Neural progenitor cell (in vitro differentiated cells): Measurements from ENCODE around the gene SPDYE18. TPM values are rescaled to one million over a fixed set of nuclear protein-coding genes. Genes with fewer than 3 reads are reported as not detected.
"Not testable (repeated sequence)": the region's sequence is repeated elsewhere in the genome, so short reads cannot be mapped to it uniquely, and the experiment has no call there.

Source experiments
- DNase-seq: peaks from one replicate; pipeline ENCODE4 v3.0.0-alpha.2; 2016; ENCODE audit warnings: low spot score
- H2AFZ ChIP-seq: fragments of 200-600 bp; sonication (generic); replicated peaks from 2 replicates; pipeline ENCODE4 v1.6.1; 2016; ENCODE audit warnings: antibody characterized with exemption
- H3F3A ChIP-seq: fragments of 200-600 bp; sonication (generic); 2 replicates; pipeline ENCODE4 v1.6.1; 2016; ENCODE audit warnings: antibody characterized with exemption, low read depth
- H3K27ac ChIP-seq: fragments of 200-600 bp; sonication (generic); 2 replicates; pipeline ENCODE4 v1.5.1; 2016; ENCODE audit warnings: mild to moderate bottlenecking
- H3K27me3 ChIP-seq: fragments of 200-600 bp; sonication (generic); 2 replicates; pipeline ENCODE4 v1.6.1; 2016; ENCODE audit warnings: mild to moderate bottlenecking, moderate library complexity
- H3K36me3 ChIP-seq: fragments of 200-600 bp; sonication (generic); 2 replicates; pipeline ENCODE4 v1.5.1; 2016
- H3K4me1 ChIP-seq: fragments of 200-600 bp; sonication (generic); 2 replicates; pipeline ENCODE4 v1.6.1; 2016; ENCODE audit warnings: mixed run types
- H3K4me2 ChIP-seq: fragments of 200-600 bp; sonication (generic); 2 replicates; pipeline ENCODE4 v1.6.1; 2016
- H3K4me3 ChIP-seq: fragments of 200-600 bp; sonication (generic); 2 replicates; pipeline ENCODE4 v1.5.1; 2016
- H3K79me2 ChIP-seq: fragments of 200-600 bp; sonication (generic); 2 replicates; pipeline ENCODE4 v1.6.1; 2016; ENCODE audit warnings: low read depth
- H3K9ac ChIP-seq: fragments of 200-600 bp; sonication (generic); 2 replicates; pipeline ENCODE4 v1.6.1; 2016
- H3K9me3 ChIP-seq: fragments of 200-600 bp; sonication (generic); 2 replicates; pipeline ENCODE4 v1.5.1; 2016; ENCODE audit warnings: low read depth
- H4K20me1 ChIP-seq: fragments of 200-600 bp; sonication (generic); 2 replicates; pipeline ENCODE4 v1.6.1; 2016; ENCODE audit warnings: low read depth
- H3K27ac Mint-ChIP-seq: 3 replicates; pipeline ENCODE4 v1.8.0; 2021; ENCODE audit warnings: mixed read lengths
- H3K27me3 Mint-ChIP-seq: 2 replicates; pipeline ENCODE4 v1.8.0; 2022; ENCODE audit warnings: low read depth, mild to moderate bottlenecking, inconsistent platforms, moderate library complexity, mixed read lengths; ENCODE audit not compliant: insufficient read depth
- H3K36me3 Mint-ChIP-seq: 3 replicates; pipeline ENCODE4 v1.8.0; 2021; ENCODE audit warnings: mixed read lengths
- H3K4me1 Mint-ChIP-seq: 3 replicates; pipeline ENCODE4 v1.8.0; 2021; ENCODE audit warnings: mixed read lengths
- H3K4me3 Mint-ChIP-seq: 3 replicates; pipeline ENCODE4 v1.8.0; 2021; ENCODE audit warnings: mild to moderate bottlenecking, moderate library complexity, mixed read lengths
- H3K9me3 Mint-ChIP-seq: 3 replicates; pipeline ENCODE4 v1.8.0; 2020; ENCODE audit warnings: mixed read lengths
- small RNA-seq: library from RNA; depleted of rRNA; stranded (forward); fragments of <200 nt; gene quantifications from one replicate; pipeline ENCODE3, GENCODE V24; 2015
- total RNA-seq: library from RNA; depleted of rRNA; stranded (reverse); fragments of >200 nt; gene quantifications from 2 replicates; pipeline ENCODE4 v1.2.3, GENCODE V29; 2015; ENCODE audit warnings: low replicate concordance

Gene SPDYE18
- total RNA-seq, 1 donor from 2014 or later: not detected

- not testable (repeated sequence) for H2AFZ ChIP-seq, H3K27me3 Mint-ChIP-seq, H3K79me2 ChIP-seq, H3K4me1 Mint-ChIP-seq, H3K27ac Mint-ChIP-seq, DNase-seq, H3K9me3 ChIP-seq, H3K9ac ChIP-seq, H3K27me3 ChIP-seq, H3K27ac ChIP-seq, H3K9me3 Mint-ChIP-seq, H3F3A ChIP-seq, H3K4me3 Mint-ChIP-seq, H3K4me1 ChIP-seq, H3K36me3 ChIP-seq, H3K4me3 ChIP-seq, H4K20me1 ChIP-seq, H3K4me2 ChIP-seq, H3K36me3 Mint-ChIP-seq
These were observed 59.6 kb downstream of the SPDYE18 start for GRCh38 chr7:77002678-77003233.

GRCh38 chr7:77002104-77002503 lies 60.3 kb downstream of the SPDYE18 start:
- not testable (repeated sequence) for H3K9ac ChIP-seq, H3K36me3 ChIP-seq, H3K4me1 Mint-ChIP-seq, H3F3A ChIP-seq, H3K9me3 Mint-ChIP-seq, H3K27ac Mint-ChIP-seq, H3K4me3 Mint-ChIP-seq, H3K4me3 ChIP-seq, H3K27ac ChIP-seq, H3K27me3 ChIP-seq, H4K20me1 ChIP-seq, DNase-seq, H3K27me3 Mint-ChIP-seq, H3K9me3 ChIP-seq, H3K4me1 ChIP-seq, H3K36me3 Mint-ChIP-seq, H3K4me2 ChIP-seq, H2AFZ ChIP-seq, H3K79me2 ChIP-seq

Small RNAs within 50 kb of the gene (small RNA-seq; reads per million reads assigned to genes)
- gene RF00019: not detected

Other genes with a start within 250 kb of the SPDYE18 start
- gene SPDYE17, start 30.2 kb downstream of the SPDYE18 start, total RNA-seq: not detected in 2 replicates
- gene CCDC146, start 60.1 kb upstream of the SPDYE18 start, total RNA-seq: 2.1 and 6.1 TPM in 2 replicates
- gene FGL2, start 137.3 kb upstream of the SPDYE18 start, total RNA-seq: not detected in 2 replicates